Heart left ventricle (tissue), 16 donors: Measurements from ENCODE around the gene PAGE5. TPM values are rescaled to one million over a fixed set of nuclear protein-coding genes. Genes with fewer than 3 reads are reported as not detected.

ENCODE experiments used
- ATAC-seq, 4 donors: fragments of 200-7000 bp; cut with Tn5 transposase; one replicate each; pipeline ENCODE4 v1.9.1; 2020 to 2022; ENCODE audit warnings: moderate library complexity in 4 of 4, mild to moderate bottlenecking in 3 of 4, moderate number of reproducible peaks in 1 of 4
- DNase-seq, 5 donors: peaks; one replicate each; pipeline ENCODE4 v3.0.0-alpha.2; 2020
- H3K27ac ChIP-seq, 12 donors: fragments of 200-600 bp; sonication (generic) in 4 of 12; one replicate each; pipeline versions ENCODE4 v1.5.0 to v1.8.0; 2016 to 2022; ENCODE audit warnings: mild to moderate bottlenecking in 2 of 12
- H3K27me3 ChIP-seq, 9 donors: fragments of 200-600 bp; sonication (generic) in 2 of 9; one replicate each; pipeline versions ENCODE4 v1.5.1 to v1.8.0; 2016 to 2022; ENCODE audit warnings: mild to moderate bottlenecking in 3 of 9
- H3K36me3 ChIP-seq, 9 donors: fragments of 200-600 bp; sonication (generic) in 2 of 9; one replicate each; pipeline versions ENCODE4 v1.5.0 to v1.8.0; 2018 to 2022; ENCODE audit warnings: mild to moderate bottlenecking in 2 of 9
- H3K4me1 ChIP-seq, 12 donors: fragments of 200-600 bp; sonication (generic) in 4 of 12; one replicate each; pipeline versions ENCODE4 v1.5.0 to v1.8.0; 2016 to 2022; ENCODE audit warnings: mild to moderate bottlenecking in 3 of 12
- H3K4me3 ChIP-seq, 12 donors: fragments of 200-600 bp; sonication (generic) in 4 of 12; one replicate each; pipeline versions ENCODE4 v1.5.0 to v1.8.0; 2017 to 2022; ENCODE audit warnings: mild to moderate bottlenecking in 9 of 12, moderate library complexity in 4 of 12
- H3K9me3 ChIP-seq, 12 donors: fragments of 200-600 bp; sonication (generic) in 4 of 12; one replicate each; pipeline versions ENCODE4 v1.5.0 to v1.8.0; 2016 to 2022; ENCODE audit warnings: mild to moderate bottlenecking in 1 of 12
- CTCF ChIP-seq, 12 donors: fragments of 200-600 bp; sonication (generic) in 4 of 12; IDR thresholded peaks; one replicate each; pipeline versions ENCODE4 v1.5.0 to v1.8.0; 2018 to 2022; ENCODE audit warnings: antibody characterized with exemption in 12 of 12, mild to moderate bottlenecking in 5 of 12
- POLR2A ChIP-seq, 2 donors: fragments of 450-650 bp; IDR thresholded peaks; one replicate each; pipeline ENCODE4 v1.6.1; 2017; ENCODE audit warnings: antibody characterized with exemption in 2 of 2, mild to moderate bottlenecking in 2 of 2, moderate library complexity in 2 of 2
- WGBS, 4 donors: extraction: QIAGEN DNeasy Blood & Tissue Kit in 2 of 4; methylation state at CpG; one replicate each; pipeline versions ENCODE4 v1.1.5 to v1.1.7; 2013 to 2018; 5-methylcytosine and 5-hydroxymethylcytosine counted together
- intact Hi-C, 10 donors: fragments of 100-400 bp; cut with DNase I; formaldehyde crosslinking; loops; one replicate each; pipeline versions ENCODE4 v1.11.1 to v1.14.2; 2022
- long read RNA-seq, 3 donors: library from polyadenylated mRNA; unstranded; transcript quantifications; one replicate each; pipeline ENCODE4 v2.0.0, GENCODE V29; 2020 to 2021
- polyA plus RNA-seq, 2 donors: library from polyadenylated mRNA; stranded (reverse); fragments of 200-250 nt; gene quantifications; one replicate each; pipeline ENCODE4 v1.2.3, GENCODE V29; 2013
- total RNA-seq, 9 donors: library from RNA; depleted of rRNA in 2 of 9; stranded (reverse); fragments of >200 nt in 2 of 9; fragmentation: NEBNext Ultra II Directional in 3 of 9; extraction: Animal tissue kit (Norgen Biotek cat#: 25700) in 3 of 9; gene quantifications; one replicate each; pipeline versions ENCODE4 v1.1.0 to v1.2.4, GENCODE V29; 2016 to 2023
- donor health status: ischemic (EF 13 %, LVEDD 7.1; RV severe dilation, severe dysfunction).
- donor health status: healthy with polysubstance abuse.
- donor health status: DM: no; HTN: yes; CAD: no.
- donor health status: DM: no; HTN: no; CAD: no.
- donor health status: ischemic (EF 25% LVEDD 6.9; RV normal size, moderate dysfunction).
- donor health status: ischemic (EF 25% LVEDD 5.7; RV mildly dilated, moderate dysfunction).
- donor health status: healthy.
- donor health status: DM: yes; HTN: yes; CAD: no.
- donor health status: ischemic (EF 35%, LVEDD 5.7; RV mildly dilated, moderate dysfunction).
- donor health status: nonischemic (EF 11% LVEDD 7.7; RV severe dilation, severe dysfunction).
- donor health status: DM: yes; HTN: yes; CAD: no.
- donor health status: PGD.
- donor health status: ischemic (EF 29% LVEDD 5.4; RV normal size, mild dysfunction).
- donor health status: nonischemic (EF 23%, LVEDD 6.1; RV moderate dilation, normal function).

PAGE5 gene
- total RNA-seq (not detected), polyA plus RNA-seq (not detected)
- long read RNA-seq, donor 1, result 0 reads
- long read RNA-seq, donor 2, result 0 reads
- long read RNA-seq, donor 3, result 0 reads

GRCh38 chrX:55220119-55220794 lies at the start of gene PAGE5:
Gene PAGE5 (plus strand): TSS chrX:55220346. CDS start chrX:55221383, 1,037 bp downstream.
- 81 to 92% (median 86%) methylated on average over 30 of the region's 30 CpGs for WGBS, 4 donors
- no peak for ATAC-seq
- no peak for DNase-seq
- Histone ChIP-seq H3K36me3 (no peaks in the 10 kb centered on the region), H3K27me3 (peaks cover 0 to 15% (median 0%) of the 10 kb centered on the region in 9 donors), H3K4me1 (no peaks in the 10 kb centered on the region), H3K4me3 (no peak within 1 kb of the TSS), H3K9me3 (peaks cover 0 to 3% (median 0%) of the 10 kb centered on the region in 12 donors), H3K27ac (no peak within 1 kb of the TSS)
- intact Hi-C loops, result no loop called here
- TF ChIP-seq POLR2A (IDR thresholded peaks at IDR 0.05), result no peak
- TF ChIP-seq CTCF (IDR thresholded peaks at IDR 0.05), result no peak

GRCh38 chrX:55187281-55187680 lies 32.9 kb upstream of the PAGE5 start:
- DNase-seq, result no peak
- no peaks in the 10 kb centered on the region for H3K9me3 ChIP-seq
- no peaks in the 10 kb centered on the region for H3K36me3 ChIP-seq
- intact Hi-C loops, result no loop called here
- no peak for TF ChIP-seq POLR2A (IDR thresholded peaks at IDR 0.05)
- no peak for TF ChIP-seq CTCF (IDR thresholded peaks at IDR 0.05)
- ATAC-seq, result no peak
- no peak overlapping the region for H3K27ac ChIP-seq
- H3K4me3 ChIP-seq, result no peak overlapping the region
- 74 to 87% (median 83%) methylated on average over 2 of the region's 2 CpGs for WGBS, 4 donors
- no peaks in the 10 kb centered on the region for H3K4me1 ChIP-seq
- peaks cover 0 to 9% (median 0%) of the 10 kb centered on the region in 9 donors for H3K27me3 ChIP-seq

GRCh38 chrX:55196688-55197087 lies 23.5 kb upstream of the PAGE5 start:
- Histone ChIP-seq H3K4me1 (no peaks in the 10 kb centered on the region), H3K4me3 (no peak overlapping the region), H3K9me3 (peaks cover 0 to 7% (median 0%) of the 10 kb centered on the region in 12 donors), H3K27ac (no peak overlapping the region), H3K27me3 (no peaks in the 10 kb centered on the region), H3K36me3 (no peaks in the 10 kb centered on the region)
- TF ChIP-seq CTCF (IDR thresholded peaks at IDR 0.05) (no peak), POLR2A (IDR thresholded peaks at IDR 0.05) (no peak)
- DNase-seq (no peak), ATAC-seq (no peak)
- intact Hi-C loops, result no loop called here
- WGBS, 4 donors, result 46 to 100% (median 89%) methylated on average over 1 of the region's 1 CpG

GRCh38 chrX:55201930-55202579 lies 18.1 kb upstream of the PAGE5 start:
- DNase-seq, result no peak
- no peaks in the 10 kb centered on the region for H3K4me1 ChIP-seq
- no peaks in the 10 kb centered on the region for H3K9me3 ChIP-seq
- ATAC-seq, result no peak
- TF ChIP-seq POLR2A (IDR thresholded peaks at IDR 0.05), result no peak
- H3K36me3 ChIP-seq, result no peaks in the 10 kb centered on the region
- H3K27me3 ChIP-seq, result peaks cover 0 to 4% (median 0%) of the 10 kb centered on the region in 9 donors
- H3K27ac ChIP-seq, result no peak overlapping the region
- 36 to 49% (median 44%) methylated on average over 2 to 3 of the region's 3 CpGs for WGBS, 4 donors
- no peak overlapping the region for H3K4me3 ChIP-seq
- intact Hi-C loops, result no loop called here
